GM12878 (cell line): ENCODE results near the gene KLHL24. TPM values are rescaled to one million over a fixed set of nuclear protein-coding genes. Genes with fewer than 3 reads are reported as not detected.

Source experiments
- ASH2L ChIP-seq: fragments of 300-600, 200-600 bp; sonication (generic); IDR thresholded peaks from 2 replicates; pipeline ENCODE4 v1.6.1; 2017; ENCODE audit warnings: low read depth, mild to moderate bottlenecking, borderline replicate concordance
- BCL11A ChIP-seq: IDR thresholded peaks from 2 replicates; pipeline ENCODE4 v1.6.1; 2011; ENCODE audit warnings: low read depth, low read length
- BMI1 ChIP-seq: fragments of 450-650 bp; IDR thresholded peaks from 2 replicates; pipeline ENCODE4 v1.6.1; 2016; ENCODE audit warnings: mild to moderate bottlenecking, moderate library complexity, borderline replicate concordance
- CBFB ChIP-seq: IDR thresholded peaks from 2 replicates; pipeline ENCODE4 v1.6.1; 2016; ENCODE audit warnings: antibody characterized with exemption, low read depth
- ESRRA ChIP-seq: IDR thresholded peaks from 2 replicates; pipeline ENCODE4 v1.6.1; 2012; ENCODE audit warnings: mild to moderate bottlenecking, low read length, improper control_type of control experiment
- EZH2 ChIP-seq: IDR thresholded peaks from 2 replicates; pipeline ENCODE4 v1.6.1; 2012; ENCODE audit warnings: low read depth, mild to moderate bottlenecking, control low read depth, inconsistent platforms, low read length, borderline replicate concordance; ENCODE audit not compliant: control insufficient read depth
- GATAD2B ChIP-seq: fragments of 450-650 bp; conservative IDR thresholded peaks from 2 replicates; pipeline ENCODE4 v1.6.1; 2017; ENCODE audit warnings: low read depth, mild to moderate bottlenecking, moderate library complexity
- IKZF2 ChIP-seq, 2 experiments: fragments of 450-650 bp; IDR thresholded peaks; 2 replicates each; pipeline ENCODE4 v1.6.1; 2017; ENCODE audit warnings: mild to moderate bottlenecking in 2 of 2, moderate library complexity in 2 of 2
- POU2F2 ChIP-seq: IDR thresholded peaks from 3 replicates; pipeline ENCODE4 v1.6.1; 2011; ENCODE audit warnings: low read depth, mild to moderate bottlenecking, low read length, borderline replicate concordance
- RB1 ChIP-seq: fragments of 450-650 bp; formaldehyde crosslinking; IDR thresholded peaks from 2 replicates; pipeline ENCODE4 v1.6.1; 2017; ENCODE audit warnings: mild to moderate bottlenecking, borderline replicate concordance
- SMAD1 ChIP-seq: fragments of 450-650 bp; IDR thresholded peaks from 2 replicates; pipeline ENCODE4 v1.6.1; 2018; ENCODE audit warnings: mild to moderate bottlenecking, low read depth; ENCODE audit not compliant: partially characterized antibody
- SMAD5 ChIP-seq: IDR thresholded peaks from 2 replicates; pipeline ENCODE4 v1.6.1; 2016; ENCODE audit warnings: antibody characterized with exemption, low read depth
- SREBF1 ChIP-seq: IDR thresholded peaks from 2 replicates; pipeline ENCODE4 v1.6.1; 2012; ENCODE audit warnings: mild to moderate bottlenecking, low read length
- ZBED1 ChIP-seq: IDR thresholded peaks from 2 replicates; pipeline ENCODE4 v1.6.1; 2016; ENCODE audit warnings: borderline replicate concordance
- polyA plus RNA-seq, 11 experiments: library from polyadenylated mRNA; depleted of rRNA in 4 of 11; unstranded in 6 of 11; stranded (reverse) in 5 of 11; fragments of >200 nt; fragmentation: Nextera tagmentation in 4 of 11; fragmentation: Illumina TruSeq in 1 of 11; extraction: Ambion mirVana in 4 of 11; extraction: Trizol in 1 of 11; gene quantifications; 1 replicate in 1 of 11; 2 replicates in 10 of 11; pipeline versions ENCODE4 v1.2.1 to v1.2.3, GENCODE V29; 2011 to 2016; ENCODE audit warnings: inconsistent platforms in 2 of 11, missing spikeins in 2 of 11, low read depth in 1 of 11
- total RNA-seq, 4 experiments: library from RNA; depleted of rRNA in 3 of 4; stranded (reverse); fragments of >200 nt in 3 of 4; fragmentation: Illumina TruSeq in 1 of 4; extraction: Trizol in 1 of 4; gene quantifications; 2 replicates each; pipeline versions ENCODE4 v1.2.1 to v1.2.3, GENCODE V29; 2013 to 2021
- TF ChIP-seq, protein P1 (sequence below): fragments of 450-650 bp; formaldehyde crosslinking; IDR thresholded peaks from 2 replicates; pipeline ENCODE4 v1.4.0; 2020; ENCODE audit warnings: mild to moderate bottlenecking, moderate library complexity
- TF ChIP-seq, protein P2 (sequence below): IDR thresholded peaks from 2 replicates; pipeline ENCODE4 v1.6.1; 2012; ENCODE audit warnings: low read depth, low read length, improper control_type of control experiment
- TF ChIP-seq, protein P3 (sequence below): fragments of 450-650 bp; IDR thresholded peaks from 2 replicates; pipeline ENCODE4 v1.6.1; 2018; ENCODE audit warnings: borderline replicate concordance, mild to moderate bottlenecking; ENCODE audit not compliant: partially characterized antibody
- TF ChIP-seq, protein P4 (sequence below): fragments of 450-650 bp; IDR thresholded peaks from 2 replicates; pipeline ENCODE4 v1.6.1; 2017; ENCODE audit warnings: mild to moderate bottlenecking, moderate library complexity

The KLHL24 gene
- total and polyA plus RNA-seq, 10 of the 15 experiments (the other 5 are each of a cell fraction or from before 2014, with no cell fraction given), result 0.91 to 24.3 (median 5.3) TPM

DNA sequence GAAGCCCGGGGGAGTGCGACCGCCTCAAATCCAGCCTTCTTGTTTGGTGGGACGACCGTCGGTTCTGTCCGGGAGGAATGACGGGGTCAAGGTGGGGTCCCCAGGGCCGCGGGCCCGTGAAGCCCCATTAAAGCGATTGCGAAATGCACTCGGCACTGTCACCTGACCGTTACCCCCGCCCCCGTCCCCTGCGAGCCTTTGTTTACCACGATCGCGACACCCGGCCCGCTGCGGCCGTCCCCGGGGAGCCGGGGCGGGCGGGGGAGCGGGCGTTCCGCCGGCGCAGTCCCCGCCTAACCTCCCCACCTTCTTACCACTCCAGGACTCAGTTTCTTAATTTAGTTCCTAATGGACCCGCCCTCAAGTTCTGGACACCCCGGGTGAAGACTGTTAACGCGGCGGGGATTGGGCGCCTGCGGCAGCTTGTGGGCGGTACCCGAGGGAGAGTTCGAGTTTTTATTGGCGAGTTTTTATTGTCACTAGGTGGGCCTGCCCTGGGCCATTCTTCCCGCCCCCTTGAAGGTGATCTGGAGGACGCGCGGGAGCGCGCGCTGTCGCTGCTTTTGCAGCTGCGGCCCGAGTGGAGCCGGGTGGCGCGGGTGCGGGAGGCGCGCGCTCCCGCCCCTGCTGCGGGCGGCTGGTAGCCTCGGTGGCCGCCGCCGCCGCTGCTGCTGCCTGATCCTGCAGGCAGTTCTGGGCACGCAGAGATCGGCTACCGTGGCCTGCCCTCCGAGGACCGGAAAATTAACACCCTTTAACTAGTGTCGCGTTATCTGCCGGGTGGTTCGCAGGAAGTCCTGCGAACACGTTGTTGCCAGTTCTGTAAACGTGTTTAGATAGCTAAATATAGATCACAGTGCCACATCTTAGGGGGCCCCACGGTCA, 1.0 kb downstream of the KLHL24 start (continued):
- TF ChIP-seq, protein P1, sequence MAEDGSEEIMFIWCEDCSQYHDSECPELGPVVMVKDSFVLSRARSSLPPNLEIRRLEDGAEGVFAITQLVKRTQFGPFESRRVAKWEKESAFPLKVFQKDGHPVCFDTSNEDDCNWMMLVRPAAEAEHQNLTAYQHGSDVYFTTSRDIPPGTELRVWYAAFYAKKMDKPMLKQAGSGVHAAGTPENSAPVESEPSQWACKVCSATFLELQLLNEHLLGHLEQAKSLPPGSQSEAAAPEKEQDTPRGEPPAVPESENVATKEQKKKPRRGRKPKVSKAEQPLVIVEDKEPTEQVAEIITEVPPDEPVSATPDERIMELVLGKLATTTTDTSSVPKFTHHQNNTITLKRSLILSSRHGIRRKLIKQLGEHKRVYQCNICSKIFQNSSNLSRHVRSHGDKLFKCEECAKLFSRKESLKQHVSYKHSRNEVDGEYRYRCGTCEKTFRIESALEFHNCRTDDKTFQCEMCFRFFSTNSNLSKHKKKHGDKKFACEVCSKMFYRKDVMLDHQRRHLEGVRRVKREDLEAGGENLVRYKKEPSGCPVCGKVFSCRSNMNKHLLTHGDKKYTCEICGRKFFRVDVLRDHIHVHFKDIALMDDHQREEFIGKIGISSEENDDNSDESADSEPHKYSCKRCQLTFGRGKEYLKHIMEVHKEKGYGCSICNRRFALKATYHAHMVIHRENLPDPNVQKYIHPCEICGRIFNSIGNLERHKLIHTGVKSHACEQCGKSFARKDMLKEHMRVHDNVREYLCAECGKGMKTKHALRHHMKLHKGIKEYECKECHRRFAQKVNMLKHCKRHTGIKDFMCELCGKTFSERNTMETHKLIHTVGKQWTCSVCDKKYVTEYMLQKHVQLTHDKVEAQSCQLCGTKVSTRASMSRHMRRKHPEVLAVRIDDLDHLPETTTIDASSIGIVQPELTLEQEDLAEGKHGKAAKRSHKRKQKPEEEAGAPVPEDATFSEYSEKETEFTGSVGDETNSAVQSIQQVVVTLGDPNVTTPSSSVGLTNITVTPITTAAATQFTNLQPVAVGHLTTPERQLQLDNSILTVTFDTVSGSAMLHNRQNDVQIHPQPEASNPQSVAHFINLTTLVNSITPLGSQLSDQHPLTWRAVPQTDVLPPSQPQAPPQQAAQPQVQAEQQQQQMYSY (CRISPR knock-in tag), result no peak
- TF ChIP-seq, protein P2, sequence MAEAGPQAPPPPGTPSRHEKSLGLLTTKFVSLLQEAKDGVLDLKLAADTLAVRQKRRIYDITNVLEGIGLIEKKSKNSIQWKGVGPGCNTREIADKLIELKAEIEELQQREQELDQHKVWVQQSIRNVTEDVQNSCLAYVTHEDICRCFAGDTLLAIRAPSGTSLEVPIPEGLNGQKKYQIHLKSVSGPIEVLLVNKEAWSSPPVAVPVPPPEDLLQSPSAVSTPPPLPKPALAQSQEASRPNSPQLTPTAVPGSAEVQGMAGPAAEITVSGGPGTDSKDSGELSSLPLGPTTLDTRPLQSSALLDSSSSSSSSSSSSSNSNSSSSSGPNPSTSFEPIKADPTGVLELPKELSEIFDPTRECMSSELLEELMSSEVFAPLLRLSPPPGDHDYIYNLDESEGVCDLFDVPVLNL, result 0 out of 2 replicates have a peak, but pooled peaks have one; percentile 53
- 0 out of 3 replicates have a peak, but pooled peaks have one; percentile 47 for TF ChIP-seq POU2F2
- TF ChIP-seq SMAD5, result no peak
- peak; percentile 89; the same call in 1 of the 2 replicates for TF ChIP-seq RB1
- no peak for TF ChIP-seq BCL11A
- no peak for TF ChIP-seq SREBF1
- no peak for TF ChIP-seq BMI1
- no peak for TF ChIP-seq SMAD1
- TF ChIP-seq ASH2L, result peak; percentile 85; the same call in 1 of the 2 replicates
- no peak for TF ChIP-seq CBFB
- TF ChIP-seq, protein P3, sequence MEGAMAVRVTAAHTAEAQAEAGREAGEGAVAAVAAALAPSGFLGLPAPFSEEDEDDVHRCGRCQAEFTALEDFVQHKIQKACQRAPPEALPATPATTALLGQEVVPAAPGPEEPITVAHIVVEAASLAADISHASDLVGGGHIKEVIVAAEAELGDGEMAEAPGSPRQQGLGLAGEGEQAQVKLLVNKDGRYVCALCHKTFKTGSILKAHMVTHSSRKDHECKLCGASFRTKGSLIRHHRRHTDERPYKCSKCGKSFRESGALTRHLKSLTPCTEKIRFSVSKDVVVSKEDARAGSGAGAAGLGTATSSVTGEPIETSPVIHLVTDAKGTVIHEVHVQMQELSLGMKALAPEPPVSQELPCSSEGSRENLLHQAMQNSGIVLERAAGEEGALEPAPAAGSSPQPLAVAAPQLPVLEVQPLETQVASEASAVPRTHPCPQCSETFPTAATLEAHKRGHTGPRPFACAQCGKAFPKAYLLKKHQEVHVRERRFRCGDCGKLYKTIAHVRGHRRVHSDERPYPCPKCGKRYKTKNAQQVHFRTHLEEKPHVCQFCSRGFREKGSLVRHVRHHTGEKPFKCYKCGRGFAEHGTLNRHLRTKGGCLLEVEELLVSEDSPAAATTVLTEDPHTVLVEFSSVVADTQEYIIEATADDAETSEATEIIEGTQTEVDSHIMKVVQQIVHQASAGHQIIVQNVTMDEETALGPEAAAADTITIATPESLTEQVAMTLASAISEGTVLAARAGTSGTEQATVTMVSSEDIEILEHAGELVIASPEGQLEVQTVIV, result no peak
- peak; percentile 90 for TF ChIP-seq ESRRA
- no peak for TF ChIP-seq ZBED1
- no peak for TF ChIP-seq EZH2
- TF ChIP-seq GATAD2B, result peak; percentile 79; the same call in 1 of the 2 replicates
- TF ChIP-seq IKZF2 (IDR thresholded peaks at IDR 0.05), result no peak
- TF ChIP-seq, protein P4, sequence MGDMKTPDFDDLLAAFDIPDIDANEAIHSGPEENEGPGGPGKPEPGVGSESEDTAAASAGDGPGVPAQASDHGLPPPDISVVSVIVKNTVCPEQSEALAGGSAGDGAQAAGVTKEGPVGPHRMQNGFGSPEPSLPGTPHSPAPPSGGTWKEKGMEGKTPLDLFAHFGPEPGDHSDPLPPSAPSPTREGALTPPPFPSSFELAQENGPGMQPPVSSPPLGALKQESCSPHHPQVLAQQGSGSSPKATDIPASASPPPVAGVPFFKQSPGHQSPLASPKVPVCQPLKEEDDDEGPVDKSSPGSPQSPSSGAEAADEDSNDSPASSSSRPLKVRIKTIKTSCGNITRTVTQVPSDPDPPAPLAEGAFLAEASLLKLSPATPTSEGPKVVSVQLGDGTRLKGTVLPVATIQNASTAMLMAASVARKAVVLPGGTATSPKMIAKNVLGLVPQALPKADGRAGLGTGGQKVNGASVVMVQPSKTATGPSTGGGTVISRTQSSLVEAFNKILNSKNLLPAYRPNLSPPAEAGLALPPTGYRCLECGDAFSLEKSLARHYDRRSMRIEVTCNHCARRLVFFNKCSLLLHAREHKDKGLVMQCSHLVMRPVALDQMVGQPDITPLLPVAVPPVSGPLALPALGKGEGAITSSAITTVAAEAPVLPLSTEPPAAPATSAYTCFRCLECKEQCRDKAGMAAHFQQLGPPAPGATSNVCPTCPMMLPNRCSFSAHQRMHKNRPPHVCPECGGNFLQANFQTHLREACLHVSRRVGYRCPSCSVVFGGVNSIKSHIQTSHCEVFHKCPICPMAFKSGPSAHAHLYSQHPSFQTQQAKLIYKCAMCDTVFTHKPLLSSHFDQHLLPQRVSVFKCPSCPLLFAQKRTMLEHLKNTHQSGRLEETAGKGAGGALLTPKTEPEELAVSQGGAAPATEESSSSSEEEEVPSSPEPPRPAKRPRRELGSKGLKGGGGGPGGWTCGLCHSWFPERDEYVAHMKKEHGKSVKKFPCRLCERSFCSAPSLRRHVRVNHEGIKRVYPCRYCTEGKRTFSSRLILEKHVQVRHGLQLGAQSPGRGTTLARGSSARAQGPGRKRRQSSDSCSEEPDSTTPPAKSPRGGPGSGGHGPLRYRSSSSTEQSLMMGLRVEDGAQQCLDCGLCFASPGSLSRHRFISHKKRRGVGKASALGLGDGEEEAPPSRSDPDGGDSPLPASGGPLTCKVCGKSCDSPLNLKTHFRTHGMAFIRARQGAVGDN, result peak; percentile 81
